ENCODE data around the gene PIPOX.

GRCh38 chr17:29010586-29010985 lies 32.4 kb upstream of the PIPOX start:
- TF ChIP-seq EZH2 (IDR thresholded peaks at IDR 0.05), result no peak
- TF ChIP-seq POLR2AphosphoS5 (IDR thresholded peaks at IDR 0.05; ENCODE audit: borderline replicate concordance, low read depth, low read length), result no peak
- TF ChIP-seq FOXP2 (optimal IDR thresholded peaks at IDR 0.05; ENCODE audit: control extremely low read depth, extremely low read length, insufficient read depth), result no peak

All from SK-N-MC (cell line).